ENCODE measurements around the gene ACLY.
"Not testable (repeated sequence)": the region's sequence is repeated elsewhere in the genome, so short reads cannot be mapped to it uniquely, and the experiment has no call there.

The ACLY gene

DNA sequence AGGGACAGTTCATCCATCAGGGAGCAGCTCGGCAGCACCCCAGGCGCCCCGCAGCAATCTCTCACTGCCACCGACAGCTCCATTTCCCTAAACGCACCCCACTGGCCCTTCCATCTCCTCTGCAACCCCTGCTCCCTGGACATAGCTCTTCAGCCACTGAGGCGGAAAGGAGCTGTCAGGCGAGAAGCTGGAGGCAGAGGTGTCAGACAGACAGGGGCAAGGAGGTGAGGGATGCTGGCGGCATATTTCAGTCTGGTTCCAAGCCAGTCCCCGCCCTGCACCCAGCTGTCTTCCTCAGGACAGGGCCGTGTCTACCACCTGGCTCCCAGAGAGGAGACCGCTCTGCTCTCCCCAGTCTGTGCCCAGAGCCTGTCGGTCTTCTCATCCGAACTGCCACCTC, 9.7 kb downstream of the ACLY start:
- no peak for DNase-seq

DNA sequence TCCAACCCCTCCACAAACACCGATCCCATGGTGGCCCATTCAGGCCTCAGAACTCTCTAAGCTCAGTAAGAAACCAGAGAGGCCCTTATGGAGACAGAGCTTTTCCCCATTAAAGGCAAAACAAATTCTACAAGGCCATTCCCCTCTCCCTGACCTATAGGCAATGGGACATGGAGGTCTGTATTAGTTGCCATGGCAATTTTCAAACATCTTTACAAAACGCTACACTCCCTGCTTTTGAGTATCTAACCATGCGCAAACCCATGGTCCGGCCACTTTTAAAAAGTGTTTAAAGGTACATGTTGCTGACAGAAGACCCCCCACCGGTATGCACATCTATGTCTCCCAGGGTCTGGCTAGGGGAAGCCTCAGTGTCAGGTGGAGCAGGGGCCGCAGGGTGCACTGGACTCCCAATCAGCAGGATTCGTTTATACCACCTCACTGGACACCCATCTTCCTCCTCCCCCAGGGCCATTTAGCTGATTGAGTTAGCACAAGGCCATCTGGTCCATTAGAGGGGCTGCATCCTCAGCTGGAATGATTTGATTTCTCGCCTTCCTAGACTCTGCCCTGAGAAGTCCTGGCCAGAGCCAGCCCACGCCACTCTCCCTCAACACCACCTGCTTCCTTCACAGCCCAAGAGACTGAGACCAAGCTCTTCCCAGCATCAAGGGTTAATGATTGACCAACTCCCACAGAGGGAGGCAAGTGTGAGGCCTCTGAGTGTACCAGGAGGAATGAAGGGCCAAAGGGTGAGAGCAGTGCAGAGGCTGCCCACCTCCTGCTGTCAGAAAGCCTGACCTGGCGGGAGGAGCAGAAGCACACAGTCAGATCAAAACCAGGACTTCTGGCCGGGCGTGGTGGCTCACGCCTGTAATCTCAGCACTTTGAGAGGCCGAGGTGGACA, 10.9 kb downstream of the ACLY start:
- DNase-seq: no peak

DNA sequence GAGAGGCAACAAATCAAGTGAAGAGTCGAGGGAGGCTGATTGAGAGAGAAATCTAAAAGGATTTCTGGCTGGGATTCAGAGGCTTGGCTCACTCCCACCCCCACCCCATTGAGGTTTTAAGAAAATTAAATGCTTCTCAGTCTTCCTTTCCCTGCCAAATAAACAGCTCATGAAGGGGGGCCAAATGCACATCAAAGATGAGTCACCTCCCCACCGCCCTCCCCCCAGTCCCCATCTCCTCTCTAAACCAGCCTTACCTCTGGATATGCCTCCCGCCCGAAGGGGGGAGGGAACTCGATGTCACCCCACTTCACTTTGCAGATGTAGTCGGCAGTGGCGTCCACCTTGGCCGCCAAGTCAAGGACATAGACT, 11.6 kb downstream of the ACLY start:
- DNase-seq: no peak

DNA sequence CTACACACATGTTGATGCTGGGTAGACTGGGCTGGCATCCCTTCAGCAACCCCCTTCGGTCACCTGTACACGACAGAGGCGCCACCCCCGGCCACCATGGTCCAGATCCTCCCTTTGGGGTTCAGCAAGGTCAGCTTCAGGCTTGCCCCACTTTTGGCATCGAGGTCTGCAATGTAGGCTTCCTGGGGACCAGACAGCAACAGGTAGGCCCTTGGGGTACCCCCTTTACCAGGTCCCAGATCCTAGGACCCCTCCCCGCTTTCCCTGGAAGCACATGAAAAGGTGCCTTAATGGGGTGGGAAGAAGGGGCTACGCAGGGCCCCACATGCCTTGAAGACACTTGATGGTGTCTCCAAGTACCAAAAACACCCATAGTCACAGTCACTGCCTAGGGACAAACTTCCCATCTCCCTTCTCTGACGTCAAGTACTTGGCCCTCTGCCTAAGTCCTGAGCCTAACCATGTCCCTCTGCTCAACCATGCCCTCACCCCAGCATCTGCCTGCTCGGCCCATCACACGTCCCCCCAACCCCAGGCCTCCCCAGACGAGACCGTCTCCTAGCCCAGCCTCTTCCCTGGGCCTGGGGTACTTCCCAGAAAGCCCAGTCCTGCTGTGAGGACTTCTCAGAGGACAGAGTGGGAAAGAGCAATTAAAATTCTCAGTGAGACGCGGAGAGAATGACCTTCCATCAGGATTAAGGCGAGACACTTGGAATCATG, 12.1 kb downstream of the ACLY start:
- no peak for DNase-seq

DNA sequence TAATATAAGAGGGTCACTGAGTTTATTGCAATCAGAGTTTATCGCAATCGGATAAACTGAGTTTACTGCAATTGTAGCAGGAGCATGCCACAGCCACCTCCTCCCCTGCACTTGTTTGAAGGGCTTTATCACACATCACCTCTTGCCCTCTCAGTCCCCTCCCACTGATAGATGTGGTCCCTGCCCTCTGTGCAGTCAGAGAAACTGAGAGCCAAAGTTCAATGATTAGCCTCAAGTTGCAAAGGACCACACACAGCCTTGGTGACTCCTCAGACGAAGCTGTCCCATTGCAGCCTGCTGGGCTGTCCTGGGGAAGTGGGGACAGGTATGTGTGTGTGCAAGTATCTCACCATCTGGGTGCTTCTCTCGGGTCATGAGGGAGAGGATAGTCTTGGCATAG, 13.6 kb downstream of the ACLY start:
- DNase-seq: no peak

DNA sequence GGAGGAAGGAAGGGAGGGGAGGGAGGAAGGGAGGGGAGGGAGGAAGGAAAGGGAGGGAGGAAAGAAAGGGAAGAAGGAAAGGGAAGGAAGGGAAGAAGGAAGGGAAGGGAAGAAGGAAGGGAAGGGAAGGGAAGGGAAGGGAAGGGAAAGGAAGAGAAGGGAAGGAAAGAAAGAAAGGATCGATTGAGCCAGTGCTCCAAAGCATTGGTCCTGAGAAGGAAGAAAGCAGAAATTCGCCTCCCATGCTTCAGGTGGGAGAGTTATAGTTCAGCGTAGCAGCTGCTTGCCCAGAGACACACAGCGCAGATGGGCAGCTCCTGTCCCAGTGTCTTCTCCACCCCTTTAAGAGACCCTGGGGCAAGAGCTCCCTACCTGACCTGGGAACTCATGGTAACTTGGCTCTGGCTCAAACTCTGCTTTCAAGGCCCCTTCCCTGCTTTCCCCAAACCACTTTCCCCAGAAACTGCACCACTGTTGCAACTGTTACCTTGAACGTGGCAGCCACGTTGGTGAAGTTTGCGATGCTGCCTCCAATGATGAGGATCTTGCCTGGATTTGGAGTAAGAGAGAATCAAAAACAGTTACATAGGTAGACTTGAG, 14.4 kb downstream of the ACLY start:
- no peak for DNase-seq

DNA sequence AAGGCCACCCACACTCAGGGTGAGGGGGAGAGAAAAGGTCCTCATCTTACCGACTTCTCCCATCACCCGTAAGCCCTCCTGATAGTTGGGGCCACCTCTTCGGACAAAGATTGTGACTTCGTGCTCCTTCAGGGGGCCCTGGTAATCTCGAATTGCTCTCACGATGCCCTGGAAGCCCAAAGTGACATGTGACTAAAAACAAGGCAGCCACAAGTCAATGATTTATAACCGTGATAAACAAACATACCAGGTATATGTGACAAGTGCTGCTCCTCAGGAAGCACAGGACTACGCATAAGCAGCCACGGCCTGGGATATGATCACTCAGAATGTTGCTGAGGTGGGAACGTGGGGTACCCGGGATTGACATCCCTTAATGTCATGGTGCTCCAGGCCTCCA, 17.1 kb downstream of the ACLY start:
- no peak for DNase-seq

DNA sequence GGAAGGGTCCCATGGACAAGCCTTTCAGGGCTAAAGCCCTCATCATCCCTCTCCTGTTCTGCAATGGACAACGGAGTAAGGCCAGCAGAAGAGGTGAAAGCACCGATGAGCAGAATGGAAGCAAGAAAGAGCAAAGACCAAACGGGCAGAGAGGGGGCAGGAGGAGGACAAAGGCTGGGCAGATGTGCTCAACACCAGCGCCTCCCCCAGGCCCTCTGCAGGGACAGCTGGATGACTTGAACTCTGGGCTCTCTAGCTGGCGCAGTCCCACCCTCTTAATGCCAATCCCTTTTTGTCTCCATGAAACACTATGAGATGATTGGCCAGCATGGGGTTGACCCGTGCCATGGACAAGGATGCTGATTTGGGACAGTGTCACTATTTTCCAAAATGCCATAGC, 22.0 kb downstream of the ACLY start:
- no peak for DNase-seq

DNA sequence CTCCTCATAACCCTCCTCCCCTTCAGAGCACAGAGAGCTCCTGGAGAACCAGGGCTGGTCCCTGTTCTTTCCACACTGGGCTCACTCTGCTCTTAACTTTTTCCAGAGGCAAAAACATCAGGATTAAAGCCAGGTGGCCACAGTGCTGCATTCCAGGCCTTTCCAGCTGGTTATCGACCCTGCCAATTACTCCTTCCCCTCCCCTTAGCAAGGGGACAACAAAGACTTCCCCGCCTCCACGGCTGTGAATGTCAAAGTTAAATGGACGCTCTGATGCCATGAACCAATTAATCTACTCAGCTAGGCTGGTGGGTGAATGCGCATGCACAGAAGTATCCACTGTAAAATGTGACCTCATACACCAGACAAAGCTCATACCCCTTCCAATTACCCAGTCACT, 23.1 kb downstream of the ACLY start:
- DNase-seq: no peak

DNA sequence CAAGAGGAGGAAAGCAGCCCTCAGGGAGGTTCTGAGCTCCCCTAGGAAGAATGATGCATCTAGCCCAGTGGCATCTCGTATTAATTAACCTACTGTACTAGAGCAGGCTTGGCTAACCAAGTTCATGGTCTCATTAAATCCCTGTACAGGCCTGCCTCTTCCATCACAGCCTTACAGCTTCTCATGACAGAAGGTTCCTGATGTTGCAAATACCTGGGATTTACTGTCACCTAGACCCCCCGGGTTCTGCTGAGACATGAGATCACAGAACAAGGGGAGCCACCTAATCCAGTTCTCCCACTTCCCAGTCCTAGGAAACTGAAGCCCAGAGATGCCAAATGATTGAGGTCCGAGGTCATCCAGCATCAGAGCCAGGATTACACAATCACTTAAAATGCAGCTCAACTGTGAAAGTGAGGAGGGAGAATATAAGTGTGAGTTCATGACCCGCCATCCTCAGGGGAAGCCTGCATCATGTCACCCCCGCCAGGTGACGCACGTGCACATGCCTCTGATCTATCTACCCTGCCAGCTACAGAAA, 23.9 kb downstream of the ACLY start:
- no peak for DNase-seq

DNA sequence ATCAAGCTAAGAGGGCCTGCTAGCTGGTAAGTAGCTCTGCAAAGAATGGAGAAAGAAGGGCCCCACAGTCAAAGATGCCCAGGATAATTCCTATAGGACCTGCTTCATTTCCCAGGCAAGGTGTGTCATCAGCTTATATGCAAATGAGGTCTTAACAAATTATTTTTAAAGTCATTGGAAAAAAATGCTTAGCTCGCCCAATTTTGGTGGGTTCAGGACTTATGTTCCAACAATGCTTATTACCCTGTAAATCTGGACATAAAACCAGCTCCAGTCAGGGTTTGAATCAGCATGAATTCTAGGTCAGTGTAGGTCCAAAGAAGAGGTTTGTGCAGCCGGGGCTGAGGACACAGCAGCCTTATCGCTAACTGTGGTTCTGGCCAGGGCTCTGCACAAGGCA, 25.4 kb downstream of the ACLY start:
- DNase-seq: no peak

DNA sequence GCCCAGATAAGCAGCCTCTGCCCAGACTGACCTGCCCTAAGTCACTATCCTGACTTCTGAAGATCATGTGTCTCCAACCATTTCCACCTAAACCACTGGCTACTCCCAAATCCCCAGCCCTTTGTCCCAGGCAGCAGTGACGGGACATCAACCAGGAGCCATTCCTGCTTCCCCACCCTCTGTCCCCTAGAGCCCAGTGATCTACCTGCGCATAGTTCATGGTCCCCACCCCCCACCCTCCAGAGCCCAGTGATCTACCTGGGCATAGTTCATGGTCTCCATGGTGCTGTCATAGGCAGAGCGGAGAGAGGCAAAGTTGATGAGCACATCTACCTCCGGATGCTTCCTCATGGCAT, 26.8 kb downstream of the ACLY start:
- no peak for DNase-seq

DNA sequence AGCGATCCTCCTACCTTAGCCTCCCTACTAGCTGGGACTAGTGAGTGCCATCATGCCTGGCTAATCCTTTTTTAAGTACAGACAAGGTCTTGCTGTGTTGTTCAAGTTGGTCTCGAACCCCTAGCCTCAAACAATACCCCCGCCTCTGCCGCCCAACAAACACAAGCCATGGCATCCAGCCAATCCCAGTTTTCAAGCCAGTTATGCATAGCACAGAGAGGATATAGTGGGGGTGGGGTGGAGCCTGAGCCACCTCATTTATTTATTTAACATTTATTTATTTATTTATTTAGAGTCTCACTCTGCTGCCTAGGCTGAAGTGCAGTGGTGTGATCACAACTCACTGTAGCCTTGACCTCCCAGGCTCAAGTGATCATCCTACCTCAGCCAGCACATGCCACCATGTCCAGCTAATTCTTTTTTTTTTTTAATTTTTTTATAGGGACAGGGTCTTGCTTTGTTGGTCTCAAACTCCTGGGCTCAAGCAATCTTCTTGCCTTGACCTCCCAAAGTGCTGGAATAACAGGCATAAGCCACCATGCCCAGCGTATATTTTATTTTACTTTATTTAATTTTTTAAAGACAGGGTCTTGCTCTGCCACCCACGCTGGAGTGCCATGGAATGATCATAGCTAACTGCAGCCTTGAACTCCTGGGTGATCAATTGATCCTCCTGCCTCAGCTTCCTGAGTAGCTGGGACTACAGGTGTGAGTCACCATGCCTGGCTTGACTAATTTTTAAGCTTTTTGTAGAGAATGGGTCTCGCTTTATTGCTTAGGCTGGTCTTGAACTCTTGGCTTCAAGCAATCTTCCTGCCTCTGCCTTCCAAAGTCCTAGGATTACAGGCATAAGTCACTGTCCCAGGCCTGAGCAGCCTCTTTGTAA, 27.4 kb downstream of the ACLY start:
- no peak for DNase-seq

DNA sequence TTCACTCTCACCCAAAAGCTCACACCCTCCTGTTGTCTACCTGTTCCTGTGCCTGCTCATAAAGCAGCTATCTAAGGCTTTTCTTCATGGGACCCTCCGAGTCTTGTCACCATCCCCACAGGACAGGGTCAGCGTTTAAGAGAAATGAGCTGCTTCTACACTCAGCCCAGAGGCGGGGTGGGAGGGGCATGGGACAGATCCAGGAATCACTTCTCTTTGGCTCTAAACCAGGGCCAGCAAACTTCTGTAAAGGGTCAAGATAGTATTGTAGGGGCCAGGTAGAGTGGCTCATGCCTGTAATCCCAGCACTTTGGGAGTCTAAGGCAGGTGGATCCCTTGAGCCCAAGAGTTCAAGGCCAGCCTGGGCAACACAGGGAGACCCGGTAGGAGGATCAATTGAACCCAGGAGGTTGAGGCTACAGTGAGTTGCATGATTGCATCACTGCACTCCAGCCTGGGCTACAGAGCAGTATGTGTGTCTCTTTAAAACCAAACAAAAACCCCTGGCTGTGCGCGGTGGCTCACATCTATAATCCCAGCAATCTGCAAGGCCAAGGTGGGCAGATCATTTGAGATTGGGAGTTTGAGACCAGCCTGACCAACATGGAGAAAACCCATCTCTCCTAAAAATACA, 30.3 kb downstream of the ACLY start:
- no peak for DNase-seq

DNA sequence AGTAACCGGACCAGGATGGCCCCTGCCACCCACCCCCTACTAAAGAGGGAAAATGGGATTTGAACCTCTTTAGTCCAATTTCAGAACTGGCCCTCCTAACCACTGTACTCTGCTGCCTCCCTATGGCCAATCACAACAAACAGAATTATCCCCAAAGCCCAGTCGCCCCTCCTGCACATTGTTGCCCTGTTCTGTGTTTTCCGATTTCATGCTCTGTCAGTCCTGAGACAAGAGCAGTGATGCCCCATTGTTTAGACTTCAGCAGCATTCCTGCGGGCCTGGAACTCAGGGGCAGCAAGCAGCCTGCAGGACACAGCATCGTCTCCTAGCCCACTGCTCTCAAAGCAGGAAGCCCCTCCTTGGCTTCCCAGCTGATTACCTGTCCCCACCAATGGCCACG, 33.0 kb downstream of the ACLY start:
- peak in 1 of 2 experiments; percentile 22 for DNase-seq

DNA sequence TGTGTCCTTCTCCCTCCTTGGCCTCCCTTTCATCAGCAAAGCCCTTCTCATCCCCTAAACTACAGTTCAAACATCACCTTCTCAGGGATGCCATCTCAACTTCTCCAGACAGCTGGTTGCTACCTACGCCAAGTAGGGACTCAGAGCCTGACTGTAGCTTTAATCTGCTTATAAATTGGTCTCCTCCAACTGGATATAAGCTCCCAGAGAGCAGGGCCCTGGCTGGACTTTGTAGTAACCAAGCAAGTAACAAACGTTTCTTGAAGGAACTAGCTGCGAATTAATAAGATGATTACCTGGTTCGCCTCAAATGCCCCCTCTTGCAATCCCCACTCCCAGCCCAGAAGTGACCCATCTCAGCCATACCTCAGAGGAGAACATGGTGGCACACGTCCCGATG, 36.0 kb downstream of the ACLY start:
- no peak for DNase-seq

DNA sequence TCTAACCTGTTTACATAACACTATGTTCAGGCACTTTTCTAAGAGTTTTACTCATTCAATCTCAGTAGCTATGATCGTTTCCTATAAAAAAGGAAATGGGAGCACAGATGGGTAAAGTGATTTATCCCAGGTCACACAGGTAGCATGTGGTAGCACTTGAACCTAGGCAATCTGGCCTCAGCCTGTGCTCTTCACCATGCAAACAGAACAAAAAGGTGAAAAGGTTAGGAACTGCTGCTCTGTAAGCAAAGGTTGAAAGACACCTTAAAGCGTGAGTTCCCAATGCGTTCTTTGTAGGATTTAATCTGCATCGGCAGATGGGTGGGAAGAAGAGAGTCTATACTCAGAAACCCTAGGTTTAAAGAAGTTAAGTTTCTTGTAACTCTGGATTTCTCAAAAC, 38.6 kb downstream of the ACLY start:
- DNase-seq: no peak

DNA sequence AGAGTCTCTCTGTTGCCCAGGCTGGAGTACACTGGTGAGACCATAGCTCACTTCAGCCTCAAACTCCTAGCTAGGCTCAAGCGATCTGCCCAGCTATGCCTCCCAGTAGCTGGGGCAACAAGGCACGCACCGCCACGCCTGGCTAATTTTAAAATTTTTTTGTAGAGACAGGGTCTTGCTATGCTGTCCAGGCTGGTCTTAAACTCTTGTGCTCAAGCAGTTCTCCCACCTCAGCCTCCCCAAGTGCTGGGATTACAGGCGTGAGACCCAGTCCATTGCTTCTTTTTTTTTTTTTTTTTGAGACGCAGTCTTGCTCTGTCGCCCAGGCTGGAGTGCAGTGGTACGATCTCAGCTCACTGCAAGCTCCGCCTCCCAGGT, 44.5 kb downstream of the ACLY start:
- not testable (repeated sequence) for DNase-seq

DNA sequence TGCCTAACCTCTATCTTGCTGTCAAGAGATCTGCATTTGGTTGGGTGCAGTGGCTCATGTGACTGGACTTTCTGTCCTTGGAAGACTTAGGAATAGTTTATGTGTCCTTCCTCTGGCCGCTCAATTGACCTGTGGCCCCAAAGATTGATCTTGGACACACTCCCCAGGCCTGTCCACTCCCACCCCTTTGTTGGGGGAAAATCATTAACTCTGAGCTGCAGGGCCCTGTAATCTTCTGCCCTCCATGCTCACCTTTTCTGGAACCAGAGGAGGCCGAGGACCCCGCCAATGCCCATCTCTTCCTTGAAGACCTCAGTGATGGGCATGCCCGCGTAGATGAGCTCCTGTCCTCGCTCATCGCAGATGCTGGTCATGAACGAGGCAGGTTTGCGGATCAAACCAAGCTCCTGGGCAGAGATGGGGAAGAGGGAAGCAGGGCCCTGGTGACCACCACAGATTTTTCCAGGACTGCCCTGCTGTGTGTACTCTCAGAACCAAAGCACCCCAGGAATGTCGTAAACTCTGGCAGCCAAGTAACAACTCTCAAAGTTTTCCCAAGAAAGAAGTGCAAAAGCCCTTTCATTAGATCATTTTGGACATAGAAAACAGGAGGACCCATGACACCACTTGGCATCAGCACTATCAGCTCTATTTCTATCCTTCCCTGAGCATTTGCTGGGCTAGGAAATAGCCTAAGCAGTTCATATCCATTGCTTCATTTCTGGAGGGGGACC, 45.0 kb downstream of the ACLY start:
- DNase-seq: no peak

DNA sequence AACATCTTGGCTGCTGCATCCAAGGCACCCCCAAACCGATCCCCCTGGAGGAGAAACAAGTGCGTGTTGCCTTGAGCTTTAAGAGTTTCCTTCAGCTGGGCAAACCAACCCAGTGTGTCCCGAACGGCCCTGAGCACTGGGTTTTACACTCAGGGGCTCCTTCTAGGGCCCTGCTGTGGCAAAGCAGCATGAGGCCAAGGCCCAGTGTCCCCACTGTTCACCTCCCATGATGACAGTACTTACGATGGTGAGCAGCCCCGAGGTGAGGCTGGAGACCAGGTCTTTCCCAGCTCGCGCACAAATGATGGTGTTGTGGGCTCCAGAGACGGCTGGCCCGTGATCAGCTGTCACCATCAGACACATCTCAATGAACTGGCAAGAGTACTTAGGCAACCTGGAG, 47.0 kb downstream of the ACLY start:
- DNase-seq: no peak

DNA sequence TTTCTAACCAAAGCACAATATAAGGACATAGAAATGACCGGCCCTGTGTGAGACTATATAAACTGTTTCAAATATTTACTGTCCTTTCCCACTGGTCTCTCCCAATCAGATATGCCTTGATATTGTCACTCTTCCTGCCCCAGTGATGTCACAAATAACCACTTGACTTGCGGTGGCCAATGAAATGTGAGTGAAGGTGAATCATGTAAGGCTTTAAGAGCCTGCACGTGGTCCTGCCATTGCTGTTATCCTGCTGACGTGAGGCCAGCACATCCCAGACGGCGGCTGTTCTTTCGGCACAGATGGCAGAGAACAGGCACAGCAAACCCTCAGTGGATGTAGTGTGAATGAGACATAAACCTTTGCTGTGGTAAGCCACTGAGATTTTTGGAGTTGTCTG, 48.1 kb downstream of the ACLY start:
- no peak for DNase-seq

DNA sequence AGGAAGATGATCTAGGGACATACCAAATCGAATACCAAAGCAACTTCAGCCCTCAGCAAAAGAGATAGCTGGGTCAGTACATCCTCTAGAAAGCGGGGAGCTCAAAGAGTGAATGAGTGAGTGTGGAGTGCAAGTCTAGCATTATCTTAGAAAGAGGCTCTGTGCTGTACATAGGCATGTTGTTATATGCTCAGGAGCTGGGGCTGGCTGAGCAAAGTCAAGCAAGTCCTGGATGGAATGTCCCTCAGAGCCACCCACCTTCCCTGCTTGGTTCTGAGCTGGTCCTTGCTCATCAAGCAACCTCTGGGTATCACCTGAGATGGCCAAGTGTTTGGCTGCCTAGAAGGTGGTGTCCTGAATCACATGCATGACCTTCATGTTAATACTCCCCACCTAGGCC, 48.7 kb downstream of the ACLY start:
- no peak for DNase-seq

All from NCI-H526 (cell line).